ENCODE data around the gene SLC4A8. TPM values are rescaled to one million over a fixed set of nuclear protein-coding genes. Genes with fewer than 3 reads are reported as not detected.

The SLC4A8 gene
- total RNA-seq, 2 donors from 2014 or later, result 0.50 to 10.5 TPM

DNA sequence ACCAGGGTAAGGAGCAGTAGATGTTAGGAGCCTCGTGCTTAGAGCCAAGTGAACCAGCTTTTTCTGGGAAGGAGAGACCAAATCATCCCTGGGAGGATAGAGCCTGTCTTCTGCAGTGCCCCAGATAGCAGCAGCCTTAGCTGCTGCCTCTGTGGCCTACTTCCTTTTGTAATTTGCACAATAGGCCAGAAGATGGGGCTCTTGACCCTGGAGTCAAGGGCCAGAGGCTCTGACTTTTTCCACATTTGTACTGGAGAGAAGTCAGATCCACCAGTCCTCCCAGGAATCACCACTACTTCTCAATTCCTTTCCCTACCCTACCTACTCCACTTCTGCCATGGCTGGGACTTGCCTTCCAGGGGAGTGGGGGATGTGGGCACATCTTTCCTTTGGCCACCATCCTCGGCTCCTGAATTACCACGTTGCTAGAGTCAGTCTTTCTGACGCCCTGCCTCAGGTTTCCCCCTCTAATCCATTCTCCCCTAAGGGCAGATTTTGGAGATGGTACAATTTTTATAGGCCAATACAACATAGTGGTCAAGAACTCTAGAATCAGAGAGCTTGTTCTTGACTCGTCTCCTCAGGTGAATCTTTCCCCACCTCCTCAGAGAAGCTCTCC lies 3.3 kb upstream of the SLC4A8 start:
- DNase-seq (ENCODE audit: low spot score), result peak; percentile 27
- no peak overlapping the region for H3K27ac ChIP-seq
- intact Hi-C loops (cut with DNase I), result loop anchor here (5.0 kb wide), 2 partner anchors 111 to 451 kb away; no protein-coding TSS in a partner anchor
- H3K36me3 ChIP-seq, result no peaks in the 10 kb centered on the region
- TF ChIP-seq, protein P1, sequence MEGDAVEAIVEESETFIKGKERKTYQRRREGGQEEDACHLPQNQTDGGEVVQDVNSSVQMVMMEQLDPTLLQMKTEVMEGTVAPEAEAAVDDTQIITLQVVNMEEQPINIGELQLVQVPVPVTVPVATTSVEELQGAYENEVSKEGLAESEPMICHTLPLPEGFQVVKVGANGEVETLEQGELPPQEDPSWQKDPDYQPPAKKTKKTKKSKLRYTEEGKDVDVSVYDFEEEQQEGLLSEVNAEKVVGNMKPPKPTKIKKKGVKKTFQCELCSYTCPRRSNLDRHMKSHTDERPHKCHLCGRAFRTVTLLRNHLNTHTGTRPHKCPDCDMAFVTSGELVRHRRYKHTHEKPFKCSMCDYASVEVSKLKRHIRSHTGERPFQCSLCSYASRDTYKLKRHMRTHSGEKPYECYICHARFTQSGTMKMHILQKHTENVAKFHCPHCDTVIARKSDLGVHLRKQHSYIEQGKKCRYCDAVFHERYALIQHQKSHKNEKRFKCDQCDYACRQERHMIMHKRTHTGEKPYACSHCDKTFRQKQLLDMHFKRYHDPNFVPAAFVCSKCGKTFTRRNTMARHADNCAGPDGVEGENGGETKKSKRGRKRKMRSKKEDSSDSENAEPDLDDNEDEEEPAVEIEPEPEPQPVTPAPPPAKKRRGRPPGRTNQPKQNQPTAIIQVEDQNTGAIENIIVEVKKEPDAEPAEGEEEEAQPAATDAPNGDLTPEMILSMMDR (IDR thresholded peaks at IDR 0.05), result peak in 3 of 4 experiments; percentile 48 to 72 (median 67)
- TF ChIP-seq POLR2A (IDR thresholded peaks at IDR 0.05) (no peak), POLR2AphosphoS5 (IDR thresholded peaks at IDR 0.05) (no peak)
- no peaks in the 10 kb centered on the region for H3K9me3 ChIP-seq
- no peaks in the 10 kb centered on the region for H3K4me1 ChIP-seq (replicated peaks)
- H3K4me3 ChIP-seq, result no peak overlapping the region
- H3K27me3 ChIP-seq (replicated peaks; ENCODE audit: insufficient read depth), result no peaks in the 10 kb centered on the region
- WGBS, result 73% methylated on average over 5 of the region's 5 CpGs

DNA sequence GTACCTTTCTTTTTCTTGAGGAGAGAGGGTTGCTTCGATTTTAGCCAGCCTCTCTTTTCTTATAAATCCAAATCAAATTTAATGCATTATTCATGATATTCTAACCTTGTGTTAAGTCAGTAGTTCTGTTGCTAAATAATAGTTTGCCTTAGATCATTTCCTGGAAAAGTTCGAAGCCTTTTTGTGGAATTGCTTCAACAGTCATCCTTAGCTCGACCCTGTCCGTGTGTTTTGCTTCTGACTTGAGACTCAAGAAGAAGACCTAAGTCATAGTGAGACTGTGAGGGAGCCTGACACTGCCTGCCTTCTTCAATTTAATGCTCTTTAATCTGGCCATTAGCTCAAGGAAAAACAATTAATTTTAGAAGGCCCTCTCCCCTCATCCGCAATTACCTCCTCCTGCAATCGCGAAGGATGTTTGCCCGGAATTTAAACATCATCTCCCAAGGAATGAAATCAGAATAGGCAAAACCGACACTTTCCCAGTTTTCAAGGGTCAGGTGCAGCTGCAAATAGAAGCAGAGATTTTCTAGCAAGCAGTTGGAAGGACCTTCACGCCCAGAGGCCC lies 453 bp upstream of the SLC4A8 start:
- no peaks in the 10 kb centered on the region for H3K4me1 ChIP-seq (replicated peaks)
- DNase-seq (ENCODE audit: low spot score), result no peak
- peak overlapping the region; percentile 34 to 37 for H3K4me3 ChIP-seq
- intact Hi-C loops (cut with DNase I), result loop anchor here (5.0 kb wide), 2 partner anchors 108 to 448 kb away; no protein-coding TSS in a partner anchor
- no peaks in the 10 kb centered on the region for H3K27me3 ChIP-seq (replicated peaks; ENCODE audit: insufficient read depth)
- no peaks in the 10 kb centered on the region for H3K36me3 ChIP-seq
- WGBS, result 20% methylated on average over 10 of the region's 10 CpGs
- no peaks in the 10 kb centered on the region for H3K9me3 ChIP-seq
- H3K27ac ChIP-seq, result no peak overlapping the region
- TF ChIP-seq POLR2A (IDR thresholded peaks at IDR 0.05), result no peak
- TF ChIP-seq, protein P1 (IDR thresholded peaks at IDR 0.05), result no peak
- no peak for TF ChIP-seq POLR2AphosphoS5 (IDR thresholded peaks at IDR 0.05)

DNA sequence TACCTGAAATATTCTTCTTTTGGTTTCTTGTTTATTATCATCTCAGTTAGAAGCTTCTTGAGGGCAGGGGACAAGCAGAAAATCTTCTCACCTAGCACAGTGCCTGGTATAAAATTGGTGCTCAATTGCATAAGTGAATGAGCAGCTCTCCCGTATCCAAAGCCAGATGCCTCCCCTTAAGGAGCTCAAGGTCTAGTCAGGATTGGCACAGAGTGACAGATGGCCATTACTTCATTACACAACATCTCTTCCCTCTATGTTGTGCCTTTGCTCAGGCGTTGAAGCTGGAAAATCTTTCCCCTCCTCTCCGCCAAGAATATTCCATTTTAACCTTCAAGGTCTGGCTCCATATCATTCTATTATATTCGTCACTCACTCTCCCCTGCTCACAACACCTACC lies 3.6 kb downstream of the SLC4A8 start:
- DNase-seq (ENCODE audit: low spot score), result no peak
- intact Hi-C loops (cut with DNase I), result no loop called here

GRCh38 chr12:51429700-51430099 lies 5.1 kb downstream of the SLC4A8 start:
- WGBS, result over 99% methylated on average over 4 of the region's 4 CpGs
- no peak for TF ChIP-seq POLR2AphosphoS5 (IDR thresholded peaks at IDR 0.05)
- Histone ChIP-seq H3K36me3 (no peaks in the 10 kb centered on the region), H3K9me3 (no peaks in the 10 kb centered on the region), H3K4me1 (replicated peaks) (no peaks in the 10 kb centered on the region), H3K27ac (no peak overlapping the region), H3K27me3 (replicated peaks; ENCODE audit: insufficient read depth) (no peaks in the 10 kb centered on the region), H3K4me3 (no peak overlapping the region)
- DNase-seq (ENCODE audit: low spot score), result no peak
- intact Hi-C loops (cut with DNase I), result no loop called here

More for the DNA sequence above, 3.6 kb downstream of the SLC4A8 start:
- 97% methylated on average over 4 of the region's 4 CpGs for WGBS
- Histone ChIP-seq H3K27me3 (replicated peaks; ENCODE audit: insufficient read depth) (no peaks in the 10 kb centered on the region), H3K36me3 (no peaks in the 10 kb centered on the region), H3K4me3 (no peak overlapping the region), H3K4me1 (replicated peaks) (no peaks in the 10 kb centered on the region), H3K27ac (no peak overlapping the region), H3K9me3 (no peaks in the 10 kb centered on the region)
- TF ChIP-seq POLR2A (IDR thresholded peaks at IDR 0.05) (no peak), POLR2AphosphoS5 (IDR thresholded peaks at IDR 0.05) (no peak)
- TF ChIP-seq, protein P1 (IDR thresholded peaks at IDR 0.05), result no peak

GRCh38 chr12:51430196-51430895 lies 5.7 kb downstream of the SLC4A8 start:
- H3K4me1 ChIP-seq (replicated peaks), result no peaks in the 10 kb centered on the region
- no peak for DNase-seq (ENCODE audit: low spot score)
- no peaks in the 10 kb centered on the region for H3K36me3 ChIP-seq
- H3K9me3 ChIP-seq, result no peaks in the 10 kb centered on the region
- 34% methylated on average over 4 of the region's 4 CpGs for WGBS
- H3K4me3 ChIP-seq, result no peak overlapping the region
- H3K27ac ChIP-seq, result no peak overlapping the region
- no peak for TF ChIP-seq POLR2A (IDR thresholded peaks at IDR 0.05)
- TF ChIP-seq, protein P1 (IDR thresholded peaks at IDR 0.05), result no peak
- no peak for TF ChIP-seq POLR2AphosphoS5 (IDR thresholded peaks at IDR 0.05)
- no peaks in the 10 kb centered on the region for H3K27me3 ChIP-seq (replicated peaks; ENCODE audit: insufficient read depth)
- intact Hi-C loops (cut with DNase I), result no loop called here
